K562 treated with DMSO at 1 percent for 48 hours (cell line): Measurements from ENCODE around the gene ZNF674. TPM values are rescaled to one million over a fixed set of nuclear protein-coding genes. Genes with fewer than 3 reads are reported as not detected.

Source experiments
- total RNA-seq: library from RNA; unstranded; fragments of 300-600 nt; gene quantifications from 2 replicates; pipeline ENCODE4 v1.2.3, GENCODE V29; 2022; ENCODE audit warnings: low replicate concordance; ENCODE audit errors: extremely low read depth

Gene ZNF674
- total RNA-seq = not detected in 2 replicates

DNA sequence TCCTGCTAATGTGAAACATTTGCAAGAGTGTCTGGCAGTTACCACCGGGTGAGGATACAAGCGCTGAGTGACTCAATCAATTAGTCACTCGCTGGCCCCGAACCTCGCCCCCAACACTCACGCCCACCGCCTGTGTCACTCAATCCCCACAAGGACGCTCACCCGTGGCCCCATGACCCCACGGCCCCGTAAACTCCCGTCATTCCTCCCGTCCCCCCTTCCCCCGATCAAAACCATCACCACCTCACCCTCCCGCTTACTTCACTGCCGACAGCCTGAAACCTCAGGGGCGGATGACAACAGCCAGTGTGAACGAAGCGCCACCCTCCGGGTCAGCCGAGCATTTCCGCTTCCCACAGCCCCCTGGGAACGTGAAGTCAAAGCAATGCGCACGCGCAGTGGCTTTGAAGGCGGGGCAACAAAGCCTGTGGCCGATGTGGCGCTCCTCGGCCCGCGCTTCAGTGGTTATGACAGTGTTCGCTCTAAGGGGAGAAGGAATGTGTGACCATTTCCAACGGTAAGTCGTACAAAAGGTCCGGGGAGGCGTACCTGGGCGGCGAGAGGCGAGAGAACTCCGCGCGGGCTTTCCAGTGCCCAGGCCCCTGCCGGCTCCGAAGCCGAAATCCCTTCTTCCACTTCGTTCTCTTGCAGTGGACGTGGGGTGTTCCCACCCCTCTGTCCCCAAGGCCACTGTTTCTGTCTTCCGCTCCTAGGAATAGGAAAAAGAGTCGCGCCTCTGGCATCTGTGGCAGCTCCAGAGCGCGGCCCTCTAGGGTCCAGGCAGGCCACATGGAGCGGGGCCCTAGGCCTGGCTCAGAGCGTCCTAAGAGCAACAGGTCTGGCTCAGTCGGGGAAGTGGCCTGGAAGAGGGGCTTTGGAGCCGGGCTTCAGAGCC is at the start of gene ZNF674:
ZNF674 (minus strand) TSS at position 311 of the 895 bp plus-strand sequence. CDS start 3,334 bp downstream, outside the sequence.

DNA sequence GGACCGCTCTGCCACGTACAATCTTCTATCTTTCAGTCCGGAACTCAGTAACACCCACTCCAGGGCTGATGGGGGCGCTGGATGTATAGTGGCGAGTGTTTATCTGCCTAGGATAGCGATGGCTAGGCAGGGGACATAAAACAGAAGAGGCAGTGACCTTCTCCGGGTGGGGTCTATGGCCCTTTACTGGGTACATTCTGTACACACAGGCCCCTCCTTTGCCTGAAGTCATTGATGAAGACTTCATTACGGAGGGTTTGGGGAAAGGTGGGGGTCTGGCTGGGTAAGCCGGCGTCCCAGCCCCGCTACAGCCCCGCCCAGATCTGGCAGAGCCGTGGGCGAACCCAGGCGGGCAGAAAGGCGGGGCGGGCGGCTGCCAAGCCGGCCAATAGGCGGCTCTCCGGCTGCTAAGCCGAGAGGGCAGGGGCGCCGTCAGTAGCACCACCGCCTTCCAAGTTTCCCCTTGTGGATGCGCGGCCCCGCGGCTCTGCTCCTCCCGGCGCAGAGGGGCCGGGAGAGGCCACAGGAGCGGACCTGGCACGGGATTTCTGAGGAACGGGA is 28.2 kb upstream of the ZNF674 start, which contains the start of gene CHST7:
CHST7 (plus strand) TSS at position 435 of the 561 bp plus-strand sequence. CDS start 167 bp downstream, outside the sequence.

Other genes starting within 250 kb of the ZNF674 start
- gene CHST7, start 28.3 kb upstream of the ZNF674 start, total RNA-seq = not detected in 2 replicates
- not detected in 2 replicates for gene SLC9A7, start 213.7 kb upstream of the ZNF674 start, total RNA-seq